ENCODE results near the gene CTNNA2. TPM values are rescaled to one million over a fixed set of nuclear protein-coding genes. Genes with fewer than 3 reads are reported as not detected.

Gene CTNNA2
- total RNA-seq, 4 donors from 2014 or later: not detected

GRCh38 chr2:79697200-79697599, 184.3 kb downstream of the CTNNA2 start:
- no peak for TF ChIP-seq CTCF (IDR thresholded peaks at IDR 0.05; ENCODE audit: low read depth)

GRCh38 chr2:79700651-79701050, 187.8 kb downstream of the CTNNA2 start:
- no peak for TF ChIP-seq CTCF (IDR thresholded peaks at IDR 0.05; ENCODE audit: low read depth)

GRCh38 chr2:79702905-79703304, 190.1 kb downstream of the CTNNA2 start:
- no peak for TF ChIP-seq CTCF (IDR thresholded peaks at IDR 0.05; ENCODE audit: low read depth)

- TF ChIP-seq CTCF (IDR thresholded peaks at IDR 0.05; ENCODE audit: low read depth): no peak
Observed at GRCh38 chr2:79711098-79711497, 198.2 kb downstream of the CTNNA2 start.

- TF ChIP-seq CTCF (IDR thresholded peaks at IDR 0.05; ENCODE audit: low read depth): no peak
Observed at GRCh38 chr2:79713131-79713785, 200.4 kb downstream of the CTNNA2 start.

GRCh38 chr2:79714283-79714682, 201.4 kb downstream of the CTNNA2 start:
- TF ChIP-seq CTCF (IDR thresholded peaks at IDR 0.05; ENCODE audit: low read depth): no peak

GRCh38 chr2:79715338-79715737, 202.5 kb downstream of the CTNNA2 start:
- TF ChIP-seq CTCF (IDR thresholded peaks at IDR 0.05; ENCODE audit: low read depth): no peak

Measured in subcutaneous adipose tissue (tissue), 4 donors.